NT2/D1 (cell line): Measurements from ENCODE around the gene JMJD8.

ENCODE experiments used
- SUZ12 ChIP-seq: IDR thresholded peaks from 2 replicates; pipeline ENCODE4 v1.6.1; 2011; ENCODE audit not compliant: insufficient read length, insufficient read depth; ENCODE audit errors: extremely low read depth
- YY1 ChIP-seq: IDR thresholded peaks from 2 replicates; pipeline ENCODE4 v1.6.1; 2011; ENCODE audit not compliant: insufficient read length, insufficient read depth
- ZNF274 ChIP-seq: IDR thresholded peaks from 2 replicates; pipeline ENCODE4 v1.6.1; 2011; ENCODE audit warnings: mild to moderate bottlenecking, low read depth, low read length

DNA sequence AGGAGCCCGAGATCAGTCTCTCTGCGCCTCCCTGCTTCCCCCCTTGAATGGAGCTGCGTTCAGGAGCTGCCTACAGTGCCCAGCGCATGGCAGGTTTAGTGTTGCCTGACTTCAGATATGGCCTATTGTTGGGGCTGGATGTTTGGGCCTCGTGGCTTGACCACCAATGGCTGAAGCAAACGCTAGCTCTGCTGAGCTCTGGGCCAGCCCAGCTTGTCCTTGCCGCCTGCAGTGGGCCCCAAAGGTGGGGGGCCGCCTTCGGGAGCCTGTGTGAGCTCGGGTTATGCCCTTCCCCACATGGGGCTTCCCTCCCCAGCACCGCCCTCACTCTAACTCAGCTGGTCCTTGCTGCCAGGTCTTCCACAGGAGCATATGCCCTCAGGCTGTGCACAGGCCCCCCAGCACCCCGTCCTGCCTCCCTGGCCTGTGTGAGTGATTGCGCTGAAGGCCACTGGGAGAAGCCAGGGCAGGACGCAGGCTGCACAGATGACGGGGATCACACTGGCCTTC is 46.0 kb downstream of the JMJD8 start:
- TF ChIP-seq YY1: no peak
- TF ChIP-seq SUZ12: no peak
- no peak for TF ChIP-seq ZNF274
